HG02759 (cell line): Measurements from ENCODE around the gene RPL3.

ENCODE experiments used
- ATAC-seq: cut with Tn5 transposase; IDR thresholded peaks from one replicate; pipeline ENCODE4 v1.9.1; 2021; ENCODE audit warnings: mild to moderate bottlenecking, moderate library complexity; ENCODE audit not compliant: unreplicated experiment

The RPL3 gene

DNA sequence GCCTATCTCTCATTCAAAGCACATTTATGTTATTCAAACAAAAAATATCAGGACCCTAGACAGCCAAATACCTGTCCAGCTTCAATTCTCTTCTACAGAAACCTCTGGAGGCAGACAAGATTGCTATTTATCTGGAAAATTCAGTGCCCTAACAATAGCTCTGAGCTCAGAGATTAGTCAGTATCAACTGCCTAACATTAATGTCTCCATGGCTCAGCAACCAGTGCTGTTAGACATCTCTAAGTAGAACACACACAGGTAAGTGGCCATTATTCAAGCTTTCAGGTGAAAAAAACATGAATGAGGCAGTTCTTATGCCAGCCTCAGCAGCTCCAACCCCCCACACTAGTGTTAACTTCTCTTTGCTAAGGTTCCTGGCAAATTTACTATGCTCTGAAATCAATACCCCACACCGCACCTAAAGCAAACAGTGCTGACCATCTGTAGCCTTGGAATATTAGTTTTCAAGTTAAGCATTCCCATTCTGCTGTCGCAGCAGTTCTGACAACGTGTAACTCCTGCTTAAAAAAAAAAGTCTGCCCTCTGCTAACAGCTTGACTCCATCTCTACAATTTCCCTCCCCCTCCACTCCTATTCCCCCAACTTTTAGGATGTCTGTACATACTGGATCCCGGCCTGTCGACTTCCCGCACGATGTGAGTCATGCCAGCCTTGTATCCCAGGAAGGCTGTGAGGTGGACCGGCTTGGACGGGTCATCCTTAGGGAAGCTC is 1.5 kb downstream of the RPL3 start:
- ATAC-seq: no peak

DNA sequence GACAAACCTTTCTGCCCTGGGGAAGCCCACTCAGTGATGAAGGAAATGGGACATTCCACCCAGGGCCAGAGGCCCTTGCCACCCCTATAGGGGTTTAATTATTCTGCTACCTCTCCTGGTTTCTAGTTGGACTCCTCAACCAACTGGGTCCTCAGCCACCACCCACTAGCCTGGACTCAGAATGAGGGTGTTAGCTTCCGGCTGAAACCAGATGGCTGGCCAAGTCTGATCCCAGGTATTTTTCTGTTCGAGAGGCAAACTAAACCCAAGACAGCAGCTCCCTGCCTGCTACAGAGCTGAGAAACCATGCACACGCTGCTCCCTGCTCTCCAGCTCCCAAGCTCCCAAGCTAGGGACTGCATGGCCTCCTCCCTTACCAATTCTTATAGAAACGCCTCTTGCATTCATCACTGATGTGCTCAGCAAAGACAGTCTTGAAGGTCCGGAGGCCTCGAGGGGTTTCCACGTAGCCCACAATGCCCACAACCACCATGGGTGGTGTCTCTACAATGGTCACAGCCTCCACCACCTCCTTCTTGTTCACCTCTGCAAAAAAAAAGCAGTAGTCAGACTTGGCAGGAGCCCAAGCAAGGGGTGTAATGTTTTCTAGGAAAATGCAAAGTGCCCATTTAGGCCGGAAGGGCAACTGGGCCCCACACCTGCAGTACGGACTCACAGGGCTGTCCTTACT is 2.2 kb downstream of the RPL3 start:
- ATAC-seq: no peak

DNA sequence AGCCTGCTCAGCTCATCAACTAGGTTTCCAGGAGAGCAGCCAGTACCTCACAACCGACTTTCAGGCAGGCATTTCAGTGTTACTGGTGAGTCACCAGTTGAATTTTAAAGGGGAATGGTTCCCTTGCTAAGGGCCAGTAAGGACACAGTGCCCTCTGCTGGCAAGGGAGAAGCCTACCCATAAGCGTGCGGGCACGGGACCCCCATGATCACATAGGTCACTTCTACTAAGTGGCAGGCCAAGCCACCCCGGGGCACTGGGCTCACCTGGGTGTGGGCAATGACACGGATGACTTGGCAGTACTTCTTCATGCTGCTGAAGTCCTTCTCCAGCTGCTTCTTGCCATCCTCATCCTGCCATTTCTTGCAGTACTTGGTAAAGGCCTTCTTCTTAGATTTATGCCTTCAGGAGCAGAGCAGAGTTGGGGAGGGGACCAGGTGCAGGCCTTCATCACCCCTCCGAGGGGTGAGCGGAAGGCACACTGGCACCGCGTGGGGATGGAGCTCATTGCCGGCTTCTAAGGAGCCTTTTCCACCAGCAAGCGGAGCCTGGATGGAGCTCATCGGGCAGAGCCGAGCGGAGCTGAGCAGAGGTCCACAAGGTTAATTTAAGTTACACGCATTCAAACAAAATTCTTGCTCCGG is 2.9 kb downstream of the RPL3 start:
- ATAC-seq: no peak

DNA sequence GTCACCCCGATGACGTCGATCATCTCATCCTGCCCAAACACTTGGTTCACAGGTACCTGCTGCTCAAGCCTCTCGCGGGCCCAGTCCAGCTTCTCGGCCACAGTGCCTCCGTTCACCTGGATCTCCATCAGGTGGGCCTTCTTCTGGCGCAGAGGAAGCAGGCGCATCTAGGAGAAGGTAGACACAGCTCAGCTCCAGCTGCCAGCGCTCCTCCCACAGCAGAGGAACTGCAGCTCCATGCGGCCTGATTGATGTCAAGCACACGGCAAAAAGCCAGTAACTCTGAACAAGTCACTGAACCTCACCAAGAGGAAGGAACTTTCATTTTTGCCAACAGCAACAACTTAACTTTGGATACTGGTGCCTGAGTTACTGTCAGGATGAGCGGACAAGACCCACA is 4.0 kb downstream of the RPL3 start:
- ATAC-seq: no peak

GRCh38 chr22:39314251-39314971 is 5.0 kb downstream of the RPL3 start:
- ATAC-seq: no peak

DNA sequence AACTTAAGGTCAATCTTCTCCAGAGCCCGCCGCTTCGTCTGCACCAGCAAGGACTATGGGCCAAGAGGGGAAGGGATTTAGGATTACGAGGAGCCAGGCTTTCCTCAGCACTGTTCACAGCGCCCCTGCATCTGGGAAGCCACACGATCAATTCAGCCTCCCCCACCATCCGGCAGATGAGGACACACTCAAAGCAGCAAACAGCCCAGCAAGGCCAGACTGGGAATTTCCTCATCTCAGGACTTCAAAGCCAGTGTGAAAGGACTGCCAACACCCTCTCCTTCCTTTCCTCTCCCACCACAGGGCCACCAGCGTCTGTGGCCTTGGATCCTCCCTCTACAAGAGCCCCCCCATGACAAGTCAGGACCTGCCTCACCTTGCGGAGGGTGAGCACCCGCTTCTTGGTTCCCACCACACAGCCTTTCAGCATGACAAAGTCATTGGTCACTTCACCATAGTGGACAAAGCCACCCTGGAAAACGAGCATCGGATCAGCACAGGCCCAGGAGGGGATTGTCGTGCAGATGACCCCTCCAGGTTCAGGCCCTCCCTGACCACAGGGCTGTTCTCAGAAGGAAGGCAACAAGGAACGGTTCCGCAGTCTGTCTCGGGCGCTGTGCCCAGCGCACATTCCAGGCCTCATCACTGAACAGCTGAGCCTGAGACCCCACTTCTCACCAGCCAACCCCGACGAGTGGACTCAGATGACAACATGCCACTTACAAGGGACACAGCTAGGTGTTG is 6.0 kb downstream of the RPL3 start:
- ATAC-seq: no peak

- ATAC-seq: no peak
Observed at GRCh38 chr22:39312410-39312809, 7.0 kb downstream of the RPL3 start.

DNA sequence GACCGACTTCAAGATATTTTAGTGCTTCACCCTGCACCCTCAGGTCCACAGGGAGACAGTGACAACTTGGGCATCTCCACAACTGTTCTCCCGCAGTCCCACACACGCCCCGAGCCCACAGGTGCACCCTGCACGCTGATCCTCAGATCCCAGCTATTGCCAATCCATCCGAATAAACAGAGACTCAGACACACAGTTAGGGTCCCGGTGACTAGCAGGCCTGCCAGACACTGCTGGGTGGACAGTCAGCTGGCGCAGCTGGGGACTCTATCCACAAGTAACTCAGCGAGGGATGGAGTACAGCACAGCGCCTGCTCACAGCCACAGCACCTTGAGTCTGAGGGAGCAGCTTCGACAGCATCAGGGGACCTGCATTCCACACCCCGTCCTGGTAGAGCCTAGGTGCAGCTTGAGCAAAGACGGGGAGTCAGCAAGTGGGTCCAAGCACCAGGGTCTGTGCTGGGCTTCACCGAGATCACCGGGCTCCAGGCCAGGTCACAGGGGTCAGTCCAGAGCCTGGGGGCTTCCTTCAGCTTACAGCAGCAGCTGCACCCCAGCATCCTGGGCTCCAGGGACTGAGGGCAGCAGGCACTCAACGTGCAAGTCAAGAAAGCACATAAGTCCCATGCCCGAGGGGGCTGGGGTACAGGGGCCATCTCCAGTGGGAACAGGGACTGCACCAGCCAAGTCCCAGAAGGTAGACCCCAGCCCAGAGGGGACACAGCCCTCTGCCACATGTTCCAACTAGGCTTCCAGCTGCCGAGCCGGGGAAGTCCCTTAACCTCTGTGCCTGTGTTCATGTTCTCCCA is 7.6 kb downstream of the RPL3 start:
- no peak for ATAC-seq

DNA sequence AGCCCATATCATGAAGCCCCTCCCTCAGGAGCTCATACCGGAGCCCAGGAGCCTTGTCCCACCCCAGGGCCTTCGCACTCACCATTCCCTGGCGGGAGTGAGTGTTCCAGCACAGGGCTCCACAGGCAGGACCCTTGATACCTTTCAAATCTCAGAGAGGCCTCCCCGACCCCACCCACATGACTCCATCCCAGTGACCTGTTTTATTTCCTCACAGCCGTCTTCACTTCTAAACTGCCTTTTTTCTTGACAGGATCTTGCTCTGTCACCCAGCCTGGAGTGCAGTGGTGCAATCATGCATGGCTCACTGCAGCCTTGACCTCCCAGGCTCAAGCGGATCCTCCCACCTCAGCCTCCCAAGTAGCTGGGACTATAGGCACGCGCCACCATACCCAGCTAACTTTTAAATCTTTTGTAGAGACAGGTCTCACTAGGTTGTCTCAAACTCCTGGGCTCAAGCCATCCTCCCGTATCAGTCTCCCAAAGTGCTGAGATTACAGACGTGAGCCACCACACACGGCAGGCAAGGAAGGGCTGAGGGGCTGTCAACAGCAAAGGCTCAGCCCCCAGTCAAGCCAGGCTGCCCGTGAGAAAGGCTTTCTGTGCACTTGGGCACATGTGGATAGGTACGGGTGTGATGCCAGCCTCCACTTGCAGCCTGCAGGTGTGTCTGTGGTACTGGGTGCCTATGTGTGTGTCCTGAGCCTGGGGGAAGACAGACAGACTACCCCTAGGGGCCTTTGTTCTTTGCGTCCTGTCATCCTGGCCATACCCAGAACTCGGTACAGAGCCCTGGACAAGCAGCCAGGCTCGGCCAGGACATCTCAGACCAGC is 9.3 kb downstream of the RPL3 start:
- ATAC-seq: no peak

GRCh38 chr22:39309364-39309861 is 10.0 kb downstream of the RPL3 start:
- ATAC-seq: no peak

GRCh38 chr22:39308614-39309363 is 10.6 kb downstream of the RPL3 start:
- no peak for ATAC-seq

GRCh38 chr22:39306456-39307361 is 12.7 kb downstream of the RPL3 start:
- ATAC-seq: no peak

DNA sequence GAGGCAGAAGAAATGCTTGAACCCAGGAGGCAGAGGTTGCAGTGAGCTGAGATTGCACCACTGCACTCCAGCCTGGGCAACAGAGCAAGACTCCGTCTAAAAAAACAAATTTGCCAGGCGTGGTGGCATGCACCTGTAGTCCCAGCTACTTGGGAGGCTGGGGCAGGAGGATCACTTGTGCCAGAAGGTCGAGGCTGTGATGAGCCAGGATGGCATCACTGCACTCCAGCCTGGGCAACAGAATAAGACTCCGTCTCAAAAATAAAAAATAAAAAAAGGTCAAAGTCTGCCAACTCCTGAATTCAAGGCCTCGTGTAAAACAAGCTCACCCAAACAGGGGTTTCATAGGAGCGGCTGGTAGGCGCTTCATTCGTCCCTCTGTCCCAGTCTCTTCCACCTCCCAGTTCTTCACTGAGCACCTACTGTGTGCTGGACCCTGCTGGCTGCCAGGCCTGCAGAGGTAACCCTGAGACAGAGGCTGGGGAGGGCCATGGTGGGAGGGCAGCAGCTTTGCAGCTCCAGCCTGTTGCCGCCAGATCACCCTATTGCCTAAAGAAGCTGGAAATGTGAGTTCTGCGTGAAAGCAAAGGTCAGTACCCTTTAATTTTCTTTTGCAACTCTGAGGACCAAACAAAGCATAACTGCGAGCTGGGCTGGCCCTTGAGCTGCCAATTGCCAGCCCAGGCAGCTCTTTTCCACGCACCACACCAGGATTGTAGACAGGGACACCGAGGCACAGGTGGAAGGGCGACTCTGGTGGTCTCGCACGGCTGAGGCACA is 15.3 kb downstream of the RPL3 start:
- no peak for ATAC-seq

DNA sequence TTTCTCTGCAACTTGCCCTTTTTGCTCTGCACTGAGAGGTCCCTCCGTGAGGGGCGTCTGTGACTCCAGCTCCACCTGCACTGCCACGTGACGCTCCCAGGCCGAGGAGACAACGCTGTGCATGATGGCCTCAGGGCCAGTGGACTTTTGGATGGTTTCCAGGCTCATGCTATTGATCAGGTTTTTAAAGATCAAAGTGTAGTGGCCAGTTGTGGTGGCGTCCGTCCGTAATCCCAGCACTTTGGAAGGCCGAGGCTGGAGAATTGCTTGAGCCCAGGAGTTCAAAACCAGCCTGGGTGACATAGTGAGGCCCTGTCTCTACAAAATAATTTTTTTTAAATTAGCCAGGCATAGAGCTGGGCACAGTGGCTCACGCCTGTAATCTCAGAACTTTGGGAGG is 16.1 kb downstream of the RPL3 start:
- no peak for ATAC-seq

GRCh38 chr22:39302431-39302960 is 16.9 kb downstream of the RPL3 start:
- ATAC-seq: no peak

DNA sequence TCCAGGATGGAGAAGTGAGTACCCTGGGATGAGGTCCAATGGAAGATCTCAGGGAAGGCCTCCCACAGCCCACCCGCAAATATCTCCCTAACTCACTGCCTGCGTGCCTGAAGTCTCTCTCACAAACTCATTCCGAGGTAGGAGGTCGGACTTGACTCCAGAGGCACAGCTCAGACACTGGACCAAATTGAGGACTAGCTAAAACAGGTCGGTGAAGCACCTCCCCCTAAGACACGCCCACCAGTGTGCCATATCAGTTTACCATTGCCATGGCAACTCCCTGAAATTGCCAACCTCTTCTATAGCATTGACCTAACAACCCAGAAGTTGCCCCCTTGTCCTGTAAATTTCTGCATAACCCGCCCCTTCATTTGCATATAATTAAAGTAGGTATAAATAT is 17.5 kb downstream of the RPL3 start:
- ATAC-seq: no peak
